GM21390 (cell line): Measurements from ENCODE around the gene C1QC.
"Not testable (repeated sequence)": the region's sequence is repeated elsewhere in the genome, so short reads cannot be mapped to it uniquely, and the experiment has no call there.

Experiments
- ATAC-seq: cut with Tn5 transposase; IDR thresholded peaks from one replicate; pipeline ENCODE4 v1.9.1; 2021; ENCODE audit not compliant: unreplicated experiment

The C1QC gene

GRCh38 chr1:22645931-22646330 lies 2.5 kb downstream of the C1QC start:
- ATAC-seq = no peak

GRCh38 chr1:22646384-22646783 lies 3.0 kb downstream of the C1QC start:
- ATAC-seq = no peak

- ATAC-seq = no peak
These were observed 6.8 kb downstream of the C1QC start for GRCh38 chr1:22650089-22650693.

- no peak for ATAC-seq
These were observed 8.8 kb downstream of the C1QC start for GRCh38 chr1:22651941-22652856.

GRCh38 chr1:22652881-22653316 lies 9.5 kb downstream of the C1QC start, which contains the start of gene C1QB:
TSS of gene C1QB (plus strand) at chr1:22653236. CDS start at chr1:22659463, 6,227 bp downstream.
- no peak for ATAC-seq

GRCh38 chr1:22654692-22655091 lies 11.3 kb downstream of the C1QC start:
- no peak for ATAC-seq

GRCh38 chr1:22658385-22659163 lies 15.1 kb downstream of the C1QC start:
- ATAC-seq = no peak

GRCh38 chr1:22660716-22661241 lies 17.3 kb downstream of the C1QC start:
- no peak for ATAC-seq

GRCh38 chr1:22661880-22662279 lies 18.4 kb downstream of the C1QC start:
- no peak for ATAC-seq

- ATAC-seq = no peak
These were observed 18.9 kb downstream of the C1QC start for GRCh38 chr1:22662318-22662717.

- ATAC-seq = no peak
These were observed 19.6 kb downstream of the C1QC start for GRCh38 chr1:22662986-22663408.

- no peak for ATAC-seq
These were observed 22.3 kb downstream of the C1QC start for GRCh38 chr1:22665752-22666151.

- ATAC-seq = no peak
These were observed 23.0 kb downstream of the C1QC start for GRCh38 chr1:22666412-22666811.

GRCh38 chr1:22668840-22669239 lies 25.4 kb downstream of the C1QC start:
- not testable (repeated sequence) for ATAC-seq

GRCh38 chr1:22670352-22670975 lies 27.0 kb downstream of the C1QC start:
- no peak for ATAC-seq

GRCh38 chr1:22671999-22672398 lies 28.6 kb downstream of the C1QC start:
- no peak for ATAC-seq

- ATAC-seq = no peak
These were observed 30.3 kb downstream of the C1QC start for GRCh38 chr1:22673486-22674409.

- ATAC-seq = no peak
These were observed 30.9 kb downstream of the C1QC start for GRCh38 chr1:22674410-22674749.

GRCh38 chr1:22676151-22676550 lies 32.7 kb downstream of the C1QC start:
- ATAC-seq = not testable (repeated sequence)
